NB4 (cell line): Measurements from ENCODE around the gene NEK11.

ENCODE experiments used
- CTCF ChIP-seq: IDR thresholded peaks from one replicate; pipeline ENCODE4 v1.5.1; 2012; ENCODE audit warnings: low read depth, low read length
- POLR2A ChIP-seq: IDR thresholded peaks from 2 replicates; pipeline ENCODE4 v1.6.1; 2011; ENCODE audit warnings: mild to moderate bottlenecking; ENCODE audit not compliant: insufficient read length; ENCODE audit errors: extremely low read depth

- TF ChIP-seq POLR2A (no peak), CTCF (no peak)
Observed at GRCh38 chr3:131279577-131279976, 252.9 kb downstream of the NEK11 start.
